Fibroblast of lung (primary cell): ENCODE measurements around the gene NECTIN1. TPM values are rescaled to one million over a fixed set of nuclear protein-coding genes. Genes with fewer than 3 reads are reported as not detected.

Experiments
- DNase-seq, 2 donors: peaks; one replicate each; pipeline versions ENCODE4 v3.0.0 to v3.0.0-alpha.2; 2010; ENCODE audit warnings: low read depth in 2 of 2
- H2AFZ ChIP-seq: 2 replicates; pipeline ENCODE4 v1.5.1; 2012; ENCODE audit warnings: low read length, control low read depth, inconsistent platforms
- H3K27ac ChIP-seq: 2 replicates; pipeline ENCODE4 v1.5.1; 2011; ENCODE audit warnings: low read length, control low read depth; ENCODE audit not compliant: insufficient read depth
- H3K27me3 ChIP-seq: 2 replicates; pipeline ENCODE4 v1.5.1; 2011; ENCODE audit warnings: mild to moderate bottlenecking, low read length; ENCODE audit not compliant: control insufficient read depth, insufficient read depth
- H3K36me3 ChIP-seq: 2 replicates; pipeline ENCODE4 v1.5.1; 2011; ENCODE audit warnings: low read length; ENCODE audit not compliant: control insufficient read depth, insufficient read depth
- H3K4me1 ChIP-seq: 2 replicates; pipeline ENCODE4 v1.5.1; 2011; ENCODE audit warnings: low read length; ENCODE audit not compliant: control insufficient read depth, insufficient read depth; ENCODE audit errors: extremely low read depth
- H3K4me2 ChIP-seq: 2 replicates; pipeline ENCODE4 v1.5.1; 2011; ENCODE audit warnings: low read length, control low read depth; ENCODE audit not compliant: insufficient read depth; ENCODE audit errors: extremely low read depth
- H3K4me3 ChIP-seq, 4 experiments: fragments of 200-600 bp in 1 of 4; sonication (generic) in 1 of 4; replicated peaks in 1 of 4; 2 replicates each; pipeline ENCODE4 v1.5.1; 2011 to 2016; ENCODE audit warnings: low read length in 4 of 4, low read depth in 3 of 4, mild to moderate bottlenecking in 3 of 4, control low read depth in 2 of 4, inconsistent platforms in 1 of 4, mixed read lengths in 1 of 4; ENCODE audit not compliant: insufficient read depth in 1 of 4; ENCODE audit errors: control extremely low read depth in 1 of 4
- H3K79me2 ChIP-seq: 2 replicates; pipeline ENCODE4 v1.5.1; 2012; ENCODE audit warnings: mild to moderate bottlenecking, low read length, inconsistent platforms; ENCODE audit not compliant: control insufficient read depth, insufficient read depth
- H3K9ac ChIP-seq: 2 replicates; pipeline ENCODE4 v1.5.1; 2011; ENCODE audit warnings: mild to moderate bottlenecking, low read length, control low read depth; ENCODE audit not compliant: insufficient read depth
- H3K9me3 ChIP-seq: 2 replicates; pipeline ENCODE4 v1.5.1; 2012; ENCODE audit warnings: low read depth, low read length; ENCODE audit not compliant: control insufficient read depth, insufficient read depth
- H4K20me1 ChIP-seq: 2 replicates; pipeline ENCODE4 v1.5.1; 2011; ENCODE audit warnings: low read length; ENCODE audit not compliant: control insufficient read depth, insufficient read depth; ENCODE audit errors: extremely low read depth
- EZH2 ChIP-seq: IDR thresholded peaks from 2 replicates; pipeline ENCODE4 v1.5.1; 2012; ENCODE audit warnings: low read length, control low read depth, mild to moderate bottlenecking; ENCODE audit errors: missing control alignments
- polyA plus RNA-seq, 2 donors: library from polyadenylated mRNA; depleted of rRNA in 1 of 2; stranded (reverse) in 1 of 2; unstranded in 1 of 2; fragments of >200 nt; gene quantifications; 2 replicates each; pipeline ENCODE4 v1.2.1, GENCODE V29; 2011 to 2012; ENCODE audit warnings: missing spikeins in 1 of 2
- total RNA-seq: library from RNA; depleted of rRNA; stranded (reverse); fragments of >200 nt; gene quantifications from 2 replicates; pipeline ENCODE4 v1.2.1, GENCODE V29; 2014
- TF ChIP-seq, protein P1 (sequence below), 2 donors: IDR thresholded peaks in 1 of 2; conservative IDR thresholded peaks in 1 of 2; 1 replicate in 1 of 2; 2 replicates in 1 of 2; pipeline ENCODE4 v1.5.1; 2011 to 2012; ENCODE audit warnings: low read length in 2 of 2, control low read depth in 1 of 2, inconsistent platforms in 1 of 2, low read depth in 1 of 2, mild to moderate bottlenecking in 1 of 2

NECTIN1 gene
- total and polyA plus RNA-seq, 2 donors (not counting 1 experiment from before 2014, with no cell fraction given), result 2.0 to 2.8 TPM

- DNase-seq, result no peak
- Histone ChIP-seq H3K27ac (no peak overlapping the region), H3K4me1 (no peaks in the 10 kb centered on the region), H3K9ac (no peak overlapping the region), H3K36me3 (no peaks in the 10 kb centered on the region), H3K27me3 (peaks cover 22% of the 10 kb centered on the region), H3K9me3 (no peaks in the 10 kb centered on the region), H3K79me2 (no peaks in the 10 kb centered on the region), H3K4me2 (no peak overlapping the region), H3K4me3 (no peak overlapping the region), H4K20me1 (no peaks in the 10 kb centered on the region), H2AFZ (no peak overlapping the region)
- TF ChIP-seq, protein P1, sequence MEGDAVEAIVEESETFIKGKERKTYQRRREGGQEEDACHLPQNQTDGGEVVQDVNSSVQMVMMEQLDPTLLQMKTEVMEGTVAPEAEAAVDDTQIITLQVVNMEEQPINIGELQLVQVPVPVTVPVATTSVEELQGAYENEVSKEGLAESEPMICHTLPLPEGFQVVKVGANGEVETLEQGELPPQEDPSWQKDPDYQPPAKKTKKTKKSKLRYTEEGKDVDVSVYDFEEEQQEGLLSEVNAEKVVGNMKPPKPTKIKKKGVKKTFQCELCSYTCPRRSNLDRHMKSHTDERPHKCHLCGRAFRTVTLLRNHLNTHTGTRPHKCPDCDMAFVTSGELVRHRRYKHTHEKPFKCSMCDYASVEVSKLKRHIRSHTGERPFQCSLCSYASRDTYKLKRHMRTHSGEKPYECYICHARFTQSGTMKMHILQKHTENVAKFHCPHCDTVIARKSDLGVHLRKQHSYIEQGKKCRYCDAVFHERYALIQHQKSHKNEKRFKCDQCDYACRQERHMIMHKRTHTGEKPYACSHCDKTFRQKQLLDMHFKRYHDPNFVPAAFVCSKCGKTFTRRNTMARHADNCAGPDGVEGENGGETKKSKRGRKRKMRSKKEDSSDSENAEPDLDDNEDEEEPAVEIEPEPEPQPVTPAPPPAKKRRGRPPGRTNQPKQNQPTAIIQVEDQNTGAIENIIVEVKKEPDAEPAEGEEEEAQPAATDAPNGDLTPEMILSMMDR (conservative IDR thresholded peaks at IDR 0.05 in 1 of 2, IDR thresholded peaks at IDR 0.05 in 1 of 2; ENCODE audit: low read depth in 1 of 2, low read length in 2 of 2), result no peak
- TF ChIP-seq EZH2, result no peak
Measured at GRCh38 chr11:119749006-119749565, 20.1 kb upstream of the NECTIN1 start.

GRCh38 chr11:119747868-119748660 lies 19.1 kb upstream of the NECTIN1 start:
- Histone ChIP-seq H3K79me2 (no peaks in the 10 kb centered on the region), H4K20me1 (no peaks in the 10 kb centered on the region), H3K36me3 (no peaks in the 10 kb centered on the region), H3K4me2 (no peak overlapping the region), H2AFZ (no peak overlapping the region), H3K27me3 (peaks cover 19% of the 10 kb centered on the region), H3K4me1 (no peaks in the 10 kb centered on the region), H3K27ac (no peak overlapping the region), H3K9me3 (no peaks in the 10 kb centered on the region), H3K9ac (no peak overlapping the region), H3K4me3 (no peak overlapping the region)
- no peak for DNase-seq
- TF ChIP-seq EZH2, result no peak
- TF ChIP-seq, protein P1 (conservative IDR thresholded peaks at IDR 0.05 in 1 of 2, IDR thresholded peaks at IDR 0.05 in 1 of 2; ENCODE audit: low read depth in 1 of 2, low read length in 2 of 2), result no peak

- Histone ChIP-seq H3K79me2 (no peaks in the 10 kb centered on the region), H3K27ac (no peak overlapping the region), H3K9me3 (no peaks in the 10 kb centered on the region), H2AFZ (no peak overlapping the region), H3K4me1 (no peaks in the 10 kb centered on the region), H3K36me3 (no peaks in the 10 kb centered on the region), H3K9ac (no peak overlapping the region), H3K27me3 (peaks cover 31% of the 10 kb centered on the region), H4K20me1 (no peaks in the 10 kb centered on the region), H3K4me3 (no peak overlapping the region), H3K4me2 (no peak overlapping the region)
- no peak for TF ChIP-seq EZH2
- TF ChIP-seq, protein P1 (conservative IDR thresholded peaks at IDR 0.05 in 1 of 2, IDR thresholded peaks at IDR 0.05 in 1 of 2; ENCODE audit: low read depth in 1 of 2, low read length in 2 of 2), result no peak
- DNase-seq, result no peak
Measured at GRCh38 chr11:119745776-119746535, 17.0 kb upstream of the NECTIN1 start.
